ENCODE measurements around the gene EGR2. TPM values are rescaled to one million over a fixed set of nuclear protein-coding genes. Genes with fewer than 3 reads are reported as not detected.
"Not testable (repeated sequence)": the region's sequence is repeated elsewhere in the genome, so short reads cannot be mapped to it uniquely, and the experiment has no call there.

EGR2 gene
- total RNA-seq, 4 donors from 2014 or later = 0.78 to 14.6 (median 2.9) TPM

DNA sequence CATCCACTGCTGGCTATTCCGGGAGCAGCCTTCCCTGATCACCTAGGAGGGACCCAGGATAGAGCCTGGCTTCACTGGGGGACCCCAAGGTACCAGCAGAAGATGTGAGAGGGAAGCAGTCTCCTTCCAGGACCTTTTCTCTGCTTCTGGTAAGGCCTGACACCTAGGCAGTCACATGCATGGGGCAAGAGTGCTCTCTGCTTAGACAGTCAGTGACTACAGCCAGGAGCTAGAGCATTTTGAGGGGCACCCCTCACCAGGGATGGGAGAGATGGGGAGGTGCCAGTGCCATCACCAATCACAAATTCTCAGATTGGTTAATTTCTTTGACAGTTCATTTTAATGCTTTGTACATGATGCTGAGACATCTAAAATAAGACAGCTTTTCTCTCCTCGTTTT lies 25.6 kb downstream of the EGR2 start:
- intact Hi-C loops (cut with DNase I) = no loop called here
- no peaks in the 10 kb centered on the region for H3K36me3 ChIP-seq
- peaks cover 0 to 11% of the 10 kb centered on the region in 2 donors for H3K4me1 ChIP-seq
- H3K27me3 ChIP-seq = no peaks in the 10 kb centered on the region
- TF ChIP-seq POLR2A (IDR thresholded peaks at IDR 0.05) = no peak
- no peak for TF ChIP-seq CTCF (IDR thresholded peaks at IDR 0.05)
- 94 to 98% methylated on average over 2 of the region's 2 CpGs for WGBS, 2 donors
- DNase-seq = no peak
- no peak overlapping the region for H3K27ac ChIP-seq
- no peak overlapping the region for H3K4me3 ChIP-seq (replicated peaks in 1 of 3)
- H3K9me3 ChIP-seq = no peaks in the 10 kb centered on the region

DNA sequence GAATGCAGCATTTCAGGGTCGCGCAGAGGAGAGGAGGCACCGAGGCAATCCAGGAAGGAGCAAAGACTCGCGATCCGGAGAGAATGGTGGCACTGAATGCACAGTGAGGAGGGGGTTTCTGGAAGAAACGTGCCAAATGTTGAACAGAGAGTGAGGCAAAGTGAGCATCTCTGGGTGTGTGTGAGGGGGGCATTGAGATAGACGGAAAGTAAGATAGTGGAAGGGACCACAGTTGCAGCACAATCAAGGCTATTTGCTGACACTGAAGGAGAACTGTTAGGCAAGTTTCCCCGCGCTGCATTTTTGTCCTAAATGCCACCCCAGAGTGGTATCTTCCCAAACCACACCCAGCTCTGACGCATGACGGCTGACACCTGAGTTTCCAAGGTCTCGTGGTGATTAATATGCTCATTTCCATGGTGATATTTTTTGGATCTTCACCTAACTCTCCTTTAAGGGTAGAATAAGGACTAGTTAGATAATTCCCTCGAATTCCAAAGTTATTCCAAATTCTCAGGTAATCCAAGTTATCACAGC lies 26.1 kb downstream of the EGR2 start:
- 89 to 93% methylated on average over 14 of the region's 14 CpGs for WGBS, 2 donors
- TF ChIP-seq CTCF (IDR thresholded peaks at IDR 0.05) (no peak), POLR2A (IDR thresholded peaks at IDR 0.05) (no peak)
- Histone ChIP-seq H3K27ac (no peak overlapping the region), H3K4me3 (replicated peaks in 1 of 3) (no peak overlapping the region), H3K4me1 (peaks cover 0 to 6% of the 10 kb centered on the region in 2 donors), H3K36me3 (no peaks in the 10 kb centered on the region), H3K27me3 (no peaks in the 10 kb centered on the region), H3K9me3 (no peaks in the 10 kb centered on the region)
- intact Hi-C loops (cut with DNase I) = no loop called here
- no peak for DNase-seq

DNA sequence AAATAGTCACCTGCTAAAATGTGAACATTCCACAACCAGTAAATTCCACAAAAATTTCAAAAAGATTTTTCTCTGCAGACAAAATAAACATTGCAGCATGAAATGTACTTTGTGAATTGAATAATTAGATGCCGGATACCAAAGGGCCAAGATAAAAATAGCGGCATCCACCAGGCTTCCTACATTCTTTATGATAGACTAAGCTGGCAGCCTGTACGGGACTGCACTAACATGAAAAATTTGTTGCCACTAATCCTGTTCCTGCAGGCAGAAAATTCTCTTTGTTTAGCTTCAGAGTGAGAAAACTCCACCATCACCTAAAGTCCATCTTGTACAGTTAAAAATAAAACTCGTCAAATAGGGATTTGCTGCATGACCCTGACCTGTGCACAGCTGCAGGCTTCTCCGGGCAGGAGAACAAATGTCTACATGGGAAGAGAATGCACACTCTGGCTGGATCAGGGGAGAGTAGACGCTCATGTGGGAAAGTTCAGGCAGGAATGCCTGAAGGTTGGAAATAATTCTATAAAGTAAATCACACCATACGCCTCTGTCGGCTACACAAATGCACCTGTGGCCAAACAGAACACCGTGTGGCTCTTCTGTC lies 27.2 kb downstream of the EGR2 start:
- no peak for DNase-seq
- Histone ChIP-seq H3K4me3 (replicated peaks in 1 of 3) (no peak overlapping the region), H3K27me3 (no peaks in the 10 kb centered on the region), H3K36me3 (no peaks in the 10 kb centered on the region), H3K9me3 (no peaks in the 10 kb centered on the region), H3K27ac (no peak overlapping the region), H3K4me1 (no peaks in the 10 kb centered on the region)
- intact Hi-C loops (cut with DNase I) = no loop called here
- 74 to 79% methylated on average over 9 of the region's 9 CpGs for WGBS, 2 donors
- TF ChIP-seq POLR2A (IDR thresholded peaks at IDR 0.05) (no peak), CTCF (IDR thresholded peaks at IDR 0.05) (no peak)

GRCh38 chr10:62788285-62788684 lies 27.9 kb downstream of the EGR2 start:
- intact Hi-C loops (cut with DNase I); H3K4me3 ChIP-seq (replicated peaks in 1 of 3); H3K9me3 ChIP-seq; DNase-seq; H3K36me3 ChIP-seq; H3K27me3 ChIP-seq; H3K27ac ChIP-seq; H3K4me1 ChIP-seq: not testable (repeated sequence)
- 95 to 98% methylated on average over 2 of the region's 2 CpGs for WGBS, 2 donors

GRCh38 chr10:62784537-62784936 lies 31.6 kb downstream of the EGR2 start:
- H3K9me3 ChIP-seq; H3K36me3 ChIP-seq; H3K27me3 ChIP-seq; H3K27ac ChIP-seq; DNase-seq; H3K4me3 ChIP-seq (replicated peaks in 1 of 3); intact Hi-C loops (cut with DNase I); H3K4me1 ChIP-seq: not testable (repeated sequence)
- 96% methylated on average over 3 of the region's 3 CpGs for WGBS, 2 donors

GRCh38 chr10:62779487-62780248 lies 36.5 kb downstream of the EGR2 start:
- no peaks in the 10 kb centered on the region for H3K9me3 ChIP-seq
- no peak overlapping the region for H3K4me3 ChIP-seq (replicated peaks in 1 of 3)
- no peaks in the 10 kb centered on the region for H3K4me1 ChIP-seq
- no peaks in the 10 kb centered on the region for H3K36me3 ChIP-seq
- no peak for TF ChIP-seq CTCF (IDR thresholded peaks at IDR 0.05)
- no peak for TF ChIP-seq POLR2A (IDR thresholded peaks at IDR 0.05)
- H3K27me3 ChIP-seq = no peaks in the 10 kb centered on the region
- intact Hi-C loops (cut with DNase I) = no loop called here
- H3K27ac ChIP-seq = no peak overlapping the region
- DNase-seq = peak; percentile 30 to 45
- WGBS, 2 donors = 82 to 85% methylated on average over 5 of the region's 5 CpGs

Data from thyroid gland (tissue), 4 donors.